Spleen (tissue), 7 donors: ENCODE results near the gene ELF1.

Source experiments
- POLR2A ChIP-seq, 3 donors: fragments of 450-650 bp; IDR thresholded peaks; one replicate each; pipeline ENCODE4 v1.5.1; 2017; ENCODE audit warnings: antibody characterized with exemption in 3 of 3, mild to moderate bottlenecking in 1 of 3
- POLR2AphosphoS5 ChIP-seq, 3 donors: sonication (generic); formaldehyde crosslinking; IDR thresholded peaks; one replicate each; pipeline ENCODE4 v1.5.1; 2017; ENCODE audit warnings: antibody characterized with exemption in 3 of 3
- TF ChIP-seq, protein P1 (sequence below), 11 experiments: fragments of 200-600 bp in 7 of 11; fragments of 450-650 bp in 4 of 11; sonication (generic) in 4 of 11; IDR thresholded peaks in 8 of 11; conservative IDR thresholded peaks in 3 of 11; 1 replicate in 7 of 11; 2 replicates in 4 of 11; pipeline versions ENCODE4 v1.4.0 to v1.8.0; 2016 to 2021; ENCODE audit warnings: antibody characterized with exemption in 11 of 11, inconsistent platforms in 4 of 11, mild to moderate bottlenecking in 1 of 11
- donor health status: DM: no; HTN: no; CAD: no; lungs with moderate emphysema.
- donor health status: DM: no; HTN: no; CAD: no.
- donor health status: DM: no; HTN: no; CAD: no.

DNA sequence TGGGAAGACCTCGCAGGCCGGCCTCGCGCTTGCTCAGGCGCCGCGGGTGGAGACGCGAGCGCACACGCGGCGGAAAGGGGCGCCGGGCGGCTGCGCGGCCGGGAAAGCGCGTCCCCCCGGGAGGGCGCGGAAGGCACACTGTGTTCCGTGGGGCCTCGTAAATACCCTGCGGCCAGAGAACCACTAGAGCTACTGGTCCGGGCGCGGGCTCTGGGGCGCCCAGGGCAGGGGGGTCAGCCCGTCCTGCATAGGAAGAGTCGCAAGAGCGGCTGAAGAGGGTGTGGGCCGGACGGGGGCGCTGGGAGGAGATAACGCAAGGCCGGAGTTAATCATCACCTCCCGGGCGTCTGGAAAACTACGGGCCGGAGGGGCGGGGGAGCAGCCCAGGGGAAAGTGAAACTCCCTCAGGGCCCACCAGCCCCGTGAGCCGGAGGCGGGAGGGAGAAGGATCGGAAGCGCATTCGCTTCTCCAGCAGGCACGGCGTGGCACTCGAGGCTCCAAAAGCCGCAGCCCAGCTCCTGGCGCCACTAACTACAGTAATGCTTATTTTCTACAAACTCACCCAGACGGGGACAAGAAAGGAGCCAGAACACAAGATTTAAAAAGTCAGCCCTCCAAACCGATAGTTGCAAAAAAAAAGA lies 41.1 kb upstream of the ELF1 start:
- TF ChIP-seq POLR2AphosphoS5 (IDR thresholded peaks at IDR 0.05) = peak; percentile 86 to 91 (median 91)
- TF ChIP-seq, protein P1, sequence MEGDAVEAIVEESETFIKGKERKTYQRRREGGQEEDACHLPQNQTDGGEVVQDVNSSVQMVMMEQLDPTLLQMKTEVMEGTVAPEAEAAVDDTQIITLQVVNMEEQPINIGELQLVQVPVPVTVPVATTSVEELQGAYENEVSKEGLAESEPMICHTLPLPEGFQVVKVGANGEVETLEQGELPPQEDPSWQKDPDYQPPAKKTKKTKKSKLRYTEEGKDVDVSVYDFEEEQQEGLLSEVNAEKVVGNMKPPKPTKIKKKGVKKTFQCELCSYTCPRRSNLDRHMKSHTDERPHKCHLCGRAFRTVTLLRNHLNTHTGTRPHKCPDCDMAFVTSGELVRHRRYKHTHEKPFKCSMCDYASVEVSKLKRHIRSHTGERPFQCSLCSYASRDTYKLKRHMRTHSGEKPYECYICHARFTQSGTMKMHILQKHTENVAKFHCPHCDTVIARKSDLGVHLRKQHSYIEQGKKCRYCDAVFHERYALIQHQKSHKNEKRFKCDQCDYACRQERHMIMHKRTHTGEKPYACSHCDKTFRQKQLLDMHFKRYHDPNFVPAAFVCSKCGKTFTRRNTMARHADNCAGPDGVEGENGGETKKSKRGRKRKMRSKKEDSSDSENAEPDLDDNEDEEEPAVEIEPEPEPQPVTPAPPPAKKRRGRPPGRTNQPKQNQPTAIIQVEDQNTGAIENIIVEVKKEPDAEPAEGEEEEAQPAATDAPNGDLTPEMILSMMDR (IDR thresholded peaks at IDR 0.05 in 8 of 11, conservative IDR thresholded peaks at IDR 0.05 in 3 of 11) = peak in 5 of 11 experiments; percentile 4 to 40 (median 28)
- TF ChIP-seq POLR2A (IDR thresholded peaks at IDR 0.05) = peak in 2 of 3 donors; percentile 7 to 45
